GM11168 (cell line): ENCODE measurements around the gene MYF6.
"Not testable (repeated sequence)": the region's sequence is repeated elsewhere in the genome, so short reads cannot be mapped to it uniquely, and the experiment has no call there.

Experiments used
- in situ Hi-C: fragments of 300-500 bp; cut with MboI; formaldehyde crosslinking; loops from one replicate; pipeline ENCODE4 v1.12.0; 2022; ENCODE audit warnings: low sequenced_read_pairs; ENCODE audit not compliant: unreplicated experiment

The MYF6 gene

GRCh38 chr12:80707126-80707829, at the start of gene MYF6:
MYF6 (plus strand) TSS chr12:80707634; CDS start chr12:80707720, 86 bp downstream.
- in situ Hi-C loops = no loop called here

GRCh38 chr12:80659512-80660063, 47.8 kb upstream of the MYF6 start:
- in situ Hi-C loops = no loop called here

- in situ Hi-C loops = no loop called here
Observed at GRCh38 chr12:80662586-80662985, 44.8 kb upstream of the MYF6 start.

- in situ Hi-C loops = no loop called here
Observed at GRCh38 chr12:80670214-80670613, 37.2 kb upstream of the MYF6 start.

- in situ Hi-C loops = not testable (repeated sequence)
Observed at GRCh38 chr12:80676042-80676636, 31.3 kb upstream of the MYF6 start.

GRCh38 chr12:80676856-80677255, 30.6 kb upstream of the MYF6 start:
- in situ Hi-C loops = no loop called here

- in situ Hi-C loops = no loop called here
Observed at GRCh38 chr12:80677994-80678393, 29.4 kb upstream of the MYF6 start.

GRCh38 chr12:80679346-80680131, 27.9 kb upstream of the MYF6 start:
- in situ Hi-C loops = no loop called here

GRCh38 chr12:80681287-80681686, 26.1 kb upstream of the MYF6 start:
- in situ Hi-C loops = no loop called here

- in situ Hi-C loops = no loop called here
Observed at GRCh38 chr12:80681786-80682185, 25.6 kb upstream of the MYF6 start.

- in situ Hi-C loops = no loop called here
Observed at GRCh38 chr12:80684077-80684495, 23.3 kb upstream of the MYF6 start.

- in situ Hi-C loops = no loop called here
Observed at GRCh38 chr12:80690090-80690489, 17.3 kb upstream of the MYF6 start.

GRCh38 chr12:80690513-80690912, 16.9 kb upstream of the MYF6 start:
- in situ Hi-C loops = no loop called here

- in situ Hi-C loops = no loop called here
Observed at GRCh38 chr12:80692114-80692513, 15.3 kb upstream of the MYF6 start.

- in situ Hi-C loops = no loop called here
Observed at GRCh38 chr12:80697270-80697887, 10.1 kb upstream of the MYF6 start.

- in situ Hi-C loops = no loop called here
Observed at GRCh38 chr12:80698256-80698655, 9.2 kb upstream of the MYF6 start.

- in situ Hi-C loops = no loop called here
Observed at GRCh38 chr12:80698847-80699542, 8.4 kb upstream of the MYF6 start.

- in situ Hi-C loops = no loop called here
Observed at GRCh38 chr12:80700327-80700726, 7.1 kb upstream of the MYF6 start.

- in situ Hi-C loops = no loop called here
Observed at GRCh38 chr12:80701388-80701787, 6.0 kb upstream of the MYF6 start.
